Measurements from ENCODE around the gene TRIM50. TPM values are rescaled to one million over a fixed set of nuclear protein-coding genes. Genes with fewer than 3 reads are reported as not detected.

Gene TRIM50
- total and polyA plus RNA-seq, 2 experiments from 2014 or later = 0.10 TPM; not detected in 1

- no peak overlapping the region for H3K4me2 ChIP-seq
- H3K27ac Mint-ChIP-seq = no peak overlapping the region
- TF ChIP-seq ZNF114 (CRISPR knock-in tag; IDR thresholded peaks at IDR 0.05) (no peak), CTCF (conservative IDR thresholded peaks at IDR 0.05; ENCODE audit: low read depth in 2 of 2) (no peak), EZH2 (IDR thresholded peaks at IDR 0.05; ENCODE audit: low read depth, unreplicated experiment) (no peak), STAT1 (IDR thresholded peaks at IDR 0.05; ENCODE audit: unreplicated experiment) (no peak), ETS1 (IDR thresholded peaks at IDR 0.05) (no peak), ZNF331 (CRISPR knock-in tag; IDR thresholded peaks at IDR 0.05; ENCODE audit: low read depth) (no peak), JUNB (IDR thresholded peaks at IDR 0.05; ENCODE audit: unreplicated experiment) (no peak), NANOG (IDR thresholded peaks at IDR 0.05; ENCODE audit: borderline replicate concordance) (no peak), REST (IDR thresholded peaks at IDR 0.05; ENCODE audit: unreplicated experiment) (no peak), EZH2phosphoT487 (IDR thresholded peaks at IDR 0.05; ENCODE audit: unreplicated experiment) (no peak), POLR2AphosphoS5 (IDR thresholded peaks at IDR 0.05; ENCODE audit: low read depth) (no peak), CREB1 (CRISPR knock-in tag; IDR thresholded peaks at IDR 0.05; ENCODE audit: low read depth) (no peak), ZNF462 (CRISPR knock-in tag; IDR thresholded peaks at IDR 0.05) (no peak)
- H3F3A ChIP-seq (replicated peaks; ENCODE audit: low read depth) = no peaks in the 10 kb centered on the region
- H3K27ac ChIP-seq (ENCODE audit: low read depth) = no peak overlapping the region
- H3K36me3 ChIP-seq (ENCODE audit: insufficient read depth) = no peaks in the 10 kb centered on the region
- no peak overlapping the region for H3K4me3 Mint-ChIP-seq
- DNase-seq (ENCODE audit: low spot score) (no peak), ATAC-seq (no peak)
- no peaks in the 10 kb centered on the region for H3K36me3 Mint-ChIP-seq (ENCODE audit: low read depth)
- H3K9me3 Mint-ChIP-seq = no peaks in the 10 kb centered on the region
- H3K9me2 ChIP-seq (ENCODE audit: insufficient read depth) = no peaks in the 10 kb centered on the region
- H3K79me2 ChIP-seq (replicated peaks; ENCODE audit: insufficient read depth) = no peaks in the 10 kb centered on the region
- no peaks in the 10 kb centered on the region for H4K20me1 ChIP-seq (replicated peaks; ENCODE audit: insufficient read depth)
- 0 out of 2 replicates have a peak, but pooled peaks cover 5% of the 10 kb centered on the region for H3K4me1 ChIP-seq (ENCODE audit: insufficient read depth)
- H3K4me3 ChIP-seq = no peak overlapping the region
- peaks cover 19% of the 10 kb centered on the region for H3K4me1 Mint-ChIP-seq
- no peak overlapping the region; the same call in 1 of the 2 replicates for H2AFZ ChIP-seq
- peaks cover 11% of the 10 kb centered on the region for H3K27me3 Mint-ChIP-seq (ENCODE audit: insufficient read depth, low read depth, poor library complexity)
- no peaks in the 10 kb centered on the region for H3K27me3 ChIP-seq (ENCODE audit: insufficient read depth)
These were observed 4.6 kb upstream of the TRIM50 start for GRCh38 chr7:73332447-73332846.

Data from GM23338 (cell line).